GM20000 (cell line): ENCODE data around the gene TDP1.

Experiments
- DNase-seq: peaks from one replicate; pipeline ENCODE4 v3.0.0; 2012; ENCODE audit warnings: low spot score
- TF ChIP-seq, protein P1 (sequence below): IDR thresholded peaks from 2 replicates; pipeline ENCODE4 v1.5.1; 2012; ENCODE audit warnings: mild to moderate bottlenecking, control low read depth; ENCODE audit errors: extremely low read depth, missing control alignments

The TDP1 gene

GRCh38 chr14:89912221-89912620 lies 43.5 kb upstream of the TDP1 start:
- TF ChIP-seq, protein P1, sequence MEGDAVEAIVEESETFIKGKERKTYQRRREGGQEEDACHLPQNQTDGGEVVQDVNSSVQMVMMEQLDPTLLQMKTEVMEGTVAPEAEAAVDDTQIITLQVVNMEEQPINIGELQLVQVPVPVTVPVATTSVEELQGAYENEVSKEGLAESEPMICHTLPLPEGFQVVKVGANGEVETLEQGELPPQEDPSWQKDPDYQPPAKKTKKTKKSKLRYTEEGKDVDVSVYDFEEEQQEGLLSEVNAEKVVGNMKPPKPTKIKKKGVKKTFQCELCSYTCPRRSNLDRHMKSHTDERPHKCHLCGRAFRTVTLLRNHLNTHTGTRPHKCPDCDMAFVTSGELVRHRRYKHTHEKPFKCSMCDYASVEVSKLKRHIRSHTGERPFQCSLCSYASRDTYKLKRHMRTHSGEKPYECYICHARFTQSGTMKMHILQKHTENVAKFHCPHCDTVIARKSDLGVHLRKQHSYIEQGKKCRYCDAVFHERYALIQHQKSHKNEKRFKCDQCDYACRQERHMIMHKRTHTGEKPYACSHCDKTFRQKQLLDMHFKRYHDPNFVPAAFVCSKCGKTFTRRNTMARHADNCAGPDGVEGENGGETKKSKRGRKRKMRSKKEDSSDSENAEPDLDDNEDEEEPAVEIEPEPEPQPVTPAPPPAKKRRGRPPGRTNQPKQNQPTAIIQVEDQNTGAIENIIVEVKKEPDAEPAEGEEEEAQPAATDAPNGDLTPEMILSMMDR = no peak
- no peak for DNase-seq

- TF ChIP-seq, protein P1 = no peak
- no peak for DNase-seq
These were observed 43.0 kb upstream of the TDP1 start for GRCh38 chr14:89912667-89913211.

- peak; percentile 55 for DNase-seq
- TF ChIP-seq, protein P1 = peak; percentile 81
These were observed 40.4 kb upstream of the TDP1 start for GRCh38 chr14:89915114-89915878.

DNA sequence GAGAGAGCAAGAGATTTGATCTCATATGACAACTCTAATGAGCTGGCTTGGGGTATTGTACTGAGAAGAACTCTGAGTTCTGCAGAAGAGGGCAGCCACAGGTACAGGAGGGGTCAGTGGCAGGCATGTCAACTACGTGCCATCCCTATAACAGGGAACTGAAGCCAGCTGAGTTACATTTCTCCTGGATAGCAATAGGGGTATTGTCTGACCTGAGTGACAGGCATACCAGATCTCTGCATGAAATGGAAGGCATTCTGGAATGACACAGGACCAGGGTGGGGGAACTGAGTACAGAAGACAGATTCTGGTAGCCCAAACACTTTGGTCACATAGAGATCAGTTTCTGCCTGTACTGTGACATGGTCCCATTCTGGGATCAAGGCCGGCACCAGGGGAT lies 37.0 kb upstream of the TDP1 start:
- no peak for DNase-seq

DNA sequence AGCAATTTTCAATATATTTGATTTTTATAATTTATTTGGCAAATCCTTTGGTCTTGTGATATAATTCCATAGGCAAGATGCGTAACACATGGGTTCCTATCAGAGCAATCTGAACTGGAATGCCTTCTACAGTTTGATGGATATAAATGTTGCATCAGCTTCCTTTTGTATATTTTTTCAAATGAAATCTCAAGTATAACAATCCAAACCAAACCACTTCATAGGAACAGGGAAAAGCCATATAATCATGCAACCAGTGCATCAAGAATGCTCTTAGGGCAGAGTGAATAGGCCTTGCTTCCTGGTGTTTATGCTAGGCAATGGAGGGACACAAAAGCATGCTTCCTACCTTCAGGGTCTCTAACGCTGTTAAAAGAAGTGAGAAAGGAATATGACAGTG lies 35.7 kb upstream of the TDP1 start:
- DNase-seq = no peak
- TF ChIP-seq, protein P1 = no peak

More for the DNA sequence above, 37.0 kb upstream of the TDP1 start:
- TF ChIP-seq, protein P1 = no peak

GRCh38 chr14:89921346-89921745 lies 34.4 kb upstream of the TDP1 start:
- TF ChIP-seq, protein P1 = no peak
- DNase-seq = no peak

- TF ChIP-seq, protein P1 = no peak
- no peak for DNase-seq
These were observed 33.5 kb upstream of the TDP1 start for GRCh38 chr14:89922031-89922907.
